ENCODE measurements around the gene SYT1.

The SYT1 gene

DNA sequence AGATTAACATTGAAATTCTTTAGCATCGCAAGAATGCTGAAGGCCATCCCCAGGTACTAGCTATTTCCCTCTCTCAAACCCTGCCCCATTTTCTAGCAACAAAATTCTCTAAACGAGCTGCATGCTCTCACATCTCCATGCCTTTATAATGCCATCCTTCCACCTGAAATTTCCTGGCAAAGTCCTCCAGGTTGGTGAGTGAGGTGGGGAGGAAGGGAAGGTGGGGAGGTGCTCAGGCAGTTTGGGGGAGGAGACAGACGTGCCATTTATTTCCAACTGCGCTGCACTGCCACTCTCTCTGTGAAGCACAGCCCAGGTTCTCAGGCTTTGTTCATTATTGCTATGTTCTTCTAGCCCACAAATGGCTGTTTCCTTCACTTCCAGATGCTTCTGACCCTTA lies 617.7 kb downstream of the SYT1 start:
- no peak overlapping the region for H3K27ac ChIP-seq (ENCODE audit: extremely low read depth, low read depth, low read length)
- TF ChIP-seq KLF9 (tag by site-specific recombination; IDR thresholded peaks at IDR 0.05; ENCODE audit: low read depth) (no peak), HOXA7 (CRISPR knock-in tag; IDR thresholded peaks at IDR 0.05; ENCODE audit: borderline replicate concordance) (no peak), KLF8 (tag by site-specific recombination; IDR thresholded peaks at IDR 0.05) (no peak), YY2 (tag by site-specific recombination; IDR thresholded peaks at IDR 0.05) (no peak), HOXC10 (CRISPR knock-in tag; IDR thresholded peaks at IDR 0.05) (no peak), IKZF3 (tag by site-specific recombination; IDR thresholded peaks at IDR 0.05) (no peak), ZFP3 (tag by site-specific recombination; IDR thresholded peaks at IDR 0.05; ENCODE audit: low read depth) (no peak), ZNF560 (tag by site-specific recombination; IDR thresholded peaks at IDR 0.05; ENCODE audit: borderline replicate concordance) (no peak), MEIS1 (CRISPR knock-in tag; IDR thresholded peaks at IDR 0.05; ENCODE audit: borderline replicate concordance) (no peak), ZNF335 (tag by site-specific recombination; conservative IDR thresholded peaks at IDR 0.05) (no peak), SETDB1 (IDR thresholded peaks at IDR 0.05; ENCODE audit: insufficient read length, low read length) (no peak), ZNF350 (tag by site-specific recombination; IDR thresholded peaks at IDR 0.05) (no peak), ZNF311 (tag by site-specific recombination; IDR thresholded peaks at IDR 0.05; ENCODE audit: borderline replicate concordance) (no peak), OSR2 (tag by site-specific recombination; IDR thresholded peaks at IDR 0.05) (no peak)
- TF ChIP-seq, protein P1, sequence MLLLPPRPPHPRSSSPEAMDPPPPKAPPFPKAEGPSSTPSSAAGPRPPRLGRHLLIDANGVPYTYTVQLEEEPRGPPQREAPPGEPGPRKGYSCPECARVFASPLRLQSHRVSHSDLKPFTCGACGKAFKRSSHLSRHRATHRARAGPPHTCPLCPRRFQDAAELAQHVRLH (tag by site-specific recombination; IDR thresholded peaks at IDR 0.05), result no peak
- TF ChIP-seq, protein P2, sequence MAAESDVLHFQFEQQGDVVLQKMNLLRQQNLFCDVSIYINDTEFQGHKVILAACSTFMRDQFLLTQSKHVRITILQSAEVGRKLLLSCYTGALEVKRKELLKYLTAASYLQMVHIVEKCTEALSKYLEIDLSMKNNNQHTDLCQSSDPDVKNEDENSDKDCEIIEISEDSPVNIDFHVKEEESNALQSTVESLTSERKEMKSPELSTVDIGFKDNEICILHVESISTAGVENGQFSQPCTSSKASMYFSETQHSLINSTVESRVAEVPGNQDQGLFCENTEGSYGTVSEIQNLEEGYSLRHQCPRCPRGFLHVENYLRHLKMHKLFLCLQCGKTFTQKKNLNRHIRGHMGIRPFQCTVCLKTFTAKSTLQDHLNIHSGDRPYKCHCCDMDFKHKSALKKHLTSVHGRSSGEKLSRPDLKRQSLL (tag by site-specific recombination; IDR thresholded peaks at IDR 0.05), result no peak
- no peaks in the 10 kb centered on the region for H3K4me1 ChIP-seq (ENCODE audit: control insufficient read depth, insufficient read depth, low read length)
- ChIA-PET CTCF (no interaction called here), POLR2A (no interaction called here)
- H3K4me3 ChIP-seq (ENCODE audit: low read depth, low read length), result no peak overlapping the region
- no peaks in the 10 kb centered on the region for H3K36me3 ChIP-seq (ENCODE audit: control insufficient read depth in 2 of 2, insufficient read depth in 1 of 2, low read length in 2 of 2)
- no peaks in the 10 kb centered on the region for H3K9me3 ChIP-seq (ENCODE audit: control insufficient read depth, insufficient read depth, low read depth, low read length)

DNA sequence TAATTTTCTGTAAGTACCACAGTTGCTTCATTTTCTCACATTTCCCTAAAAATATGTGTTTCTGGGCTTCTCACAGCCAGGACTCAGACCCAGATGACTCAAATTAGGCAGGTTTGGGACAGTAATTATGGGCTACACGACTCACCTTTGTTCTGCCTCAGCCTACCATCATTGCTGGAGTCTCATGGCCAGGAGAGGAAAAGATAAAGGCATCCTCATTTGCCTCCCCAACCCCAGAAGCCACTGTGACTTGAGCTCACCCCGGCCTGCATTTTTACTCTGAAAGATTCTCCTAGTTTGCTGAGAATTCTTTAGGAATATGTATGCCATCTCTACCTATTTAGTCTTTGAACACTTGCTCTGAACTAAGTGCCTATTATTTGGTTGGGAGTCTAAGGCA lies 618.3 kb downstream of the SYT1 start:
- Histone ChIP-seq H3K36me3 (ENCODE audit: control insufficient read depth in 2 of 2, insufficient read depth in 1 of 2, low read length in 2 of 2) (no peaks in the 10 kb centered on the region), H3K27ac (ENCODE audit: extremely low read depth, low read depth, low read length) (no peak overlapping the region), H3K4me3 (ENCODE audit: low read depth, low read length) (no peak overlapping the region), H3K9me3 (ENCODE audit: control insufficient read depth, insufficient read depth, low read depth, low read length) (no peaks in the 10 kb centered on the region), H3K4me1 (ENCODE audit: control insufficient read depth, insufficient read depth, low read length) (no peaks in the 10 kb centered on the region)
- ChIA-PET CTCF (no interaction called here), POLR2A (no interaction called here)
- TF ChIP-seq ZNF555 (tag by site-specific recombination; conservative IDR thresholded peaks at IDR 0.05), result no peak

DNA sequence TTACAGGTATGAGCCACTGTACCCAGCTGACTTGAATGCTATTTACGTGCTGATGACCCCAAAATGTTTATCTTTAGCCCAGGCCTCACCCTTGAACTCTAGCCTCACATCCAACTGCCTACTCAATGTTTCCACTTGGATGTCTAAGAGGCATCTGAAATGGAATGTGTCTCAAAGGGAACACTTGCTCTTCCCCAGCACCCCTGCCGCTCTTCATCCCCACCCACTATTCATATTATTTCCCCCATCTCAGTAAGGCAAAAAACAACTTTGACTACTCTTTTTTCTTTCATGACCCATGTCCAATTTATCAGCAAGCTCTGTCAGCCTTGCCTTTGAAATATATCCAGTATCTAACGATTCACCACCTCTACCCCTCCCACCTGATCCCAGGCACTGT lies 621.6 kb downstream of the SYT1 start:
- ChIA-PET CTCF (interaction anchor here (1.0 kb wide), 1 partner anchor 60 kb away, joined by 7 read pairs; no protein-coding TSS in a partner anchor), POLR2A (no interaction called here)
- Histone ChIP-seq H3K4me1 (ENCODE audit: control insufficient read depth, insufficient read depth, low read length) (no peaks in the 10 kb centered on the region), H3K36me3 (ENCODE audit: control insufficient read depth in 2 of 2, insufficient read depth in 1 of 2, low read length in 2 of 2) (no peaks in the 10 kb centered on the region), H3K27ac (ENCODE audit: extremely low read depth, low read depth, low read length) (no peak overlapping the region), H3K9me3 (ENCODE audit: control insufficient read depth, insufficient read depth, low read depth, low read length) (no peaks in the 10 kb centered on the region), H3K4me3 (ENCODE audit: low read depth, low read length) (no peak overlapping the region)
- no peak for TF ChIP-seq ZNF660 (tag by site-specific recombination; IDR thresholded peaks at IDR 0.05)
- no peak for TF ChIP-seq ZNF112 (tag by site-specific recombination; IDR thresholded peaks at IDR 0.05)
- no peak for TF ChIP-seq SP7 (tag by site-specific recombination; IDR thresholded peaks at IDR 0.05)
- no peak for TF ChIP-seq KLF7 (tag by site-specific recombination; IDR thresholded peaks at IDR 0.05; ENCODE audit: borderline replicate concordance)

All from HEK293 (cell line).